HG03439 (cell line): ENCODE results near the gene CFAP100.

ENCODE experiments used
- ATAC-seq: cut with Tn5 transposase; IDR thresholded peaks from one replicate; pipeline ENCODE4 v1.9.1; 2021; ENCODE audit warnings: mild to moderate bottlenecking, moderate library complexity; ENCODE audit not compliant: unreplicated experiment

The CFAP100 gene

DNA sequence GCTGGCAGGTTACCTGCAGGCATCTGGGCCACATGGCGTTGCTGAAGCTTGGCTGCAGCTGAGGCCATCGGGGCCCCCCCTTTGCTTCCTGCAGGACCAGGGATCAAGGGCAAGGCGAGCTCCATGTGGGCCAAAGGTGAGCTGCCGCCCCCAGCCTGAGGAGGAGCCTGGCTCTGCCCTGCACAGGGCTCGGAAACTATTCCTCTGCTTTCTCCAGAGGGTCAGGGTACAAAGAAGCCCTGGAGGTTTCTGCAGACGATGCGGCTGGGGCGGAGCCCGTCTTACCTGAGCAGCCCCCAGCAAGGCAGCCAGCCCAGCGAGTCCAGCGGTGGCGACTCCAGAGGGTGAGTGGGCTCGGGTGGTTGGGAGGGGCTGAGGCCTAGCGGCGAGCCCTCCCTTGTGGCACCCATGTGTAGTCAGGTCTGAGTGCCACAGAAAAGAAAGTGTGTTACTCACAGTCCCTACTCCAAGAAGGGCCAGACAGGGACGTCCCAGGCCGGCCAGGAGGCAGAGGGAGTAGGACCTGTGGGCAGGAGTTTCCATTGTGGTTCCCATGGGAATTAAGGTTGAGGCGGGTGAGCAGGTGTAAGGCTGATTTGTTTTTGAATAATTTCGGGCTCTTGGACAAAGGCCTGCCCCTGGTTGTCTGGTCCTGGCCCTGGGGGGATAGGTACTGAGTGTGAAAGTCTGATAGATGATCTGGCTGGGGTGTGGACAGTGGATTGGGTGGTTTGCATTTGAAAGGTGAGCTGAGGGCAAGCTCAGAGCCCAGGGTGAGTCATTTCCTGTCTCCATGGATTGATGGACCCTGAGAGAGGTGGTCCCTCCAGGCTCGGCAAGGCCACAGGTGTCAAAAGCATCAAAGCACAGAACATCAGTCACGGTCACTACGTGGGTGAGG is 25.4 kb downstream of the CFAP100 start:
- ATAC-seq, result no peak

DNA sequence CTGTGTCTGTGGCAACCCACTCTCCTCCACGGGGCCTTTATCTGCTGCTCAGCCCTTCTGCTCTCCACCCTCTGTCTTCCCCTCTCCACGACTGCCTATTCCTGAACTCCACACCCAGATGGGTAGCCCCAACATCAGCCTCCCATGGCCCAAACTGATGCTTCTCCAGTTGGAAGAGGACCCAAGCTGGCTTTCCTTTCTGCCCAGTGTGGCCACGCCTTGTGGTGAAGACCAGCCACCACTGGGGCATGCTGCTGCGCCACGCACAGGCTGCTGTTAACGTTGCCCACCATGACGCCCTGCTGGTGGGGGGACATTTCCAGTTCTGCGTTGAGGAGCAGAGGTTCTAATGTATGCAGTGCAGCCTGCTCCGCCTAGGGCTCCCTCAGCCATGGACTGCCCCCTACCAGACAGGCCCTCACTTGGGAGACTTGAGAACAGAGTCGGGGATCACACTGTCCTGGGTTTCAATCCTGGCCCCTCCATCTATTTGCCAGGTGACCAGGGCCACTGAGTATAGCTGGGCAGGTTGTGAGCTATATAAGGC is 26.9 kb downstream of the CFAP100 start:
- ATAC-seq, result no peak

DNA sequence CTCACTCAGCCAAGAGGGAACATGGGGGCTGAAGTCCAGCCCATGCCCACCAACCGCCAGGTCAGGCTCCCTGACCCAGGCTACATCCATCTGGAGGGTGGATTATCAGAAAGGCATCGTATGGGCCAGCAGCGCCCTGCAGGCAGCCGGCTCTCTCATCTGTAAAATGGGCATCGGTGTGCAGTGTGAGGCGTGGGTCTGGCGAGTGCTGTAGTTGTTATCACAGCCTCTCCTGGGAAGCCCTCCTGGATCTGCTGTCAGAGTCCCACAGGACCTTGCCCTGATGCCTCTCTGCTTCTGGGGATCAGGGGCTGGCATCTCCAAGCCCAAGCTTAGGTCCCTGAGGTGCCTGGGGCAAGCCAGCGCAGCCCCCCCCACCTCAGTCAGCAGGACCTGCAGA is 27.4 kb downstream of the CFAP100 start:
- ATAC-seq, result no peak

DNA sequence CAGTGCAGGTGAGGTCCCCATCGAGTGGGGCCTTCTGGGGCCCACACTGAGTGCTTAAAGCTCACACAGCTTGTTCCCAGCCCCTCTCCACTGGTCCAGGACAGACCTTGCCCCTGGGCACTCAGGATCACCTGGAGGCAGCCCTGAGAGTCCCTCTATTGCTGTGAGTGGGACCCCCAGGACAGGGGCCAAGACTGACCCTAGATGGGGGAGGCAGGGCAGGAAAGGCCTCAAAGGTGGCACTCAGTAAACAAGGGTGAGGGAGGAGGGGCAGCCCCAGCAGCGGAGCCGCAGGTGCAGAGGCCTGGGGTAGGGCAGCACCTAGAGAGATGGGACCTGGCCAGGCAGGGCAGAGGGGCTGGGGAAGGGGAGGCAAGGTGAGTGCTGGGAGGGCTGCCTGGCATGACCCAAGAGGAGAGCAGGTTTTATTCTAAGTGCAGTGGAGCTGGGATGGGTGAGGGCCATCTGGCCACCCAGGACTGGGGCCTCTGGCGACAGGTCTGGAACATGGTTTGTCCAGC is 27.9 kb downstream of the CFAP100 start:
- no peak for ATAC-seq

DNA sequence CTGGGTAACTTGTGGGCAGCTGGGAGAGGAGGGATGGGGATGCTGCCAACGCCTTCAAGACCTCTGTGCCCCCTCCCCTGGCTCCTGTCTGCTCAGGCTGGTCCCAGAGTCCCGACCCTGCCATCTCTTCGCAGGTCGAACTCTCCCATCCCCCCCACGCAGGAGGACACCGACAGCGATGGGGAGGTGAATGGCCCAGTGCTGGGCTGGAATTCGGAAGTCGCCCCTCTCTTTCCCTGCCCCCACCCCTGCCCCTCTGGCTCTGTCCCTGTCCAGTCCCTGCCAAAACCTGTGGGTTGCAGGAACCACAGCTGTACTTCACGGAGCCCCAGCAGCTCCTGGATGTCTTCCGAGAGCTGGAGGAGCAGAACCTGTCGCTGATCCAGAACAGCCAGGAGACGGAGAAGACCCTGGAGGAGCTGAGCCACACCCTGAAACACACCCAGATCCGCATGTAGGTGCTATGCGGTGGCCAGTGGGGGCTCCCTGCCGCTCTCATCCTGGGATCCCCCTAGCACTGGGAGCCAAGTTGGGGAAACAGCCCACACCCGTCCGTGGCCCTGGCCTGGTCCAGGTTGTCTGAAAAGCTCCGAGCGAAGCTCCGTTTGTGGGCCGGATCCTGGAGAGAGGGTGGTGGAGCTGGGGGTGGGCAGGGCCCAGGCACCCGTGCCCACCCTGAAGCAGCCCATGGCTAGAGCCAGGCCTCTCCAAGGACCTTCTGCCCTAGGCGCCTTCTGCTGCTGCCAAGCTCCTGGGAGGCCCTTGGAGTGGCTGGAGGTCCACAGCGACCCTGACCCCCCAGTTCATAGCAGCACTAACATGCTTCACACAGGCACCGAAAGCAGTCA is 28.7 kb downstream of the CFAP100 start:
- ATAC-seq, result no peak

DNA sequence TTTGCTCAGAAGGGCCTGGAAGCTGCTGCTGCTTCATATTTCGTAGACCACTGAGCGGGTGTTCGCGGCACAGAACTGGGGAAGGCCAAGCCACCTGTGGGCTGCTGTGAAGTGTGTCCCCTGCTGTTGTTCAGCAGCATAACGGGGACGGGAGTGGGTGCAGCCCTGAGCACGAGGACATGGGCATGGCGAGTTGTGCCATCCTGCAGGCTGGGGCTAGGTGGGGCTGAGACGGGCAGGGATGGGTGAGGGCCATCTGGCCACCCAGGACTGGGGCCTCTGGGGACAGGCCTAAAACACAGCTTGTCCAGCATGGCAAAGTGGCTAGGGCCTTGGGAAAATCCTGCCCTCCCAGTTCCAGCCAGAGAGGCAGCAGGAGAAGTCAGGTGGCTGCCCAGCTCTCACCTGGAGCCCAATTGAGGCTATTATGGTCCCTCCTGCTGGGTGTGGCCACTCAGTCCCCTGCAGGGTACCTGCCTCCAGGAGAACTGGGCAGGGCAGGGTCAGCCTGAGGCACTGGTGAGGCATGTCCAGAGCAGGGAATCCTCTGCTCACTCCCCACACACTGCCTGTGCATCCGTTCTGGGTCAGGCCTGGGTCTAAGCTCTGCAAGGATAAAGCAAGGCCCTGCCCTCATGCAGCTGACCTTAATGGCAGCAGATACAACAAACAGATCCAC is 29.5 kb downstream of the CFAP100 start:
- no peak for ATAC-seq

DNA sequence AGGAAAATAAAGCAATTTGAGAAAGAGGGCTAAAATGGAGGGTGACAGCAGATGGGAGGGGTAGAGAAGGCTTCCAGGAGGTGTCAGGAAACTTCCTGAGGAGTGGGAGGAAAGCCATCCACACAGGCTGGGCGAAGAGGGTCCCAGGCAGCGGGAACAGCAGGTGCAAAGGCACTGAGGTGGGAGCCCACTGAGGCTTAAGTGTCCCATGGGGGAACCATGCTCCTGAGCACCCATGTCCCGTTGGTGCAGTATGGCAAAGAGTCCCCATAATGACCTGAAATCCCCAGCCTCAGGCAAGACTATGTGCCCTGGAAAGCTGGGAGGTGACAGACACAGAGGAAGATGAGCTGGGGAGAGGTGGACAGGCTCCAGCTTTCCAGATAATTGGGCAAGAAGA is 30.0 kb downstream of the CFAP100 start:
- no peak for ATAC-seq

DNA sequence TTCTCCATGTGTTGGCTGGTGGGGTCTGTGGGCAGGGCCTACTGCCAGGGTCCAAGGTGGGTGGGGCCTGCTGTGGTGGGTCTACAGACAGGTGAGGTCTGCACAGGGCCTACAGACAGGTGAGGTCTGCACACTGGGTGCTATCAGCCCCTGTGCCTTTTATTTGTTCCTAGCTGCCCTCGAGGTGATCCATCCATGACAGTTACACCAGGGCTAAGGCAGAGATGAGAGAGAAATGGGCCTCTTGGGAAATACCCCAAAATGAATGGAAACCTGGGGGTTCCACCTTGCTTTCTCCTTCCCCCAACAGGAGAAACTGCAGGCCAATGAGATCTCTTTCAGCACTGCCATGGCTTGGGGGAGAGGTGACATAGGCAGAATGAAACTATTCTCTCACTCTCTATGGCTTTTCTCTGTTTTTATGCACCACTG is 36.4 kb downstream of the CFAP100 start:
- ATAC-seq, result peak; percentile 58

DNA sequence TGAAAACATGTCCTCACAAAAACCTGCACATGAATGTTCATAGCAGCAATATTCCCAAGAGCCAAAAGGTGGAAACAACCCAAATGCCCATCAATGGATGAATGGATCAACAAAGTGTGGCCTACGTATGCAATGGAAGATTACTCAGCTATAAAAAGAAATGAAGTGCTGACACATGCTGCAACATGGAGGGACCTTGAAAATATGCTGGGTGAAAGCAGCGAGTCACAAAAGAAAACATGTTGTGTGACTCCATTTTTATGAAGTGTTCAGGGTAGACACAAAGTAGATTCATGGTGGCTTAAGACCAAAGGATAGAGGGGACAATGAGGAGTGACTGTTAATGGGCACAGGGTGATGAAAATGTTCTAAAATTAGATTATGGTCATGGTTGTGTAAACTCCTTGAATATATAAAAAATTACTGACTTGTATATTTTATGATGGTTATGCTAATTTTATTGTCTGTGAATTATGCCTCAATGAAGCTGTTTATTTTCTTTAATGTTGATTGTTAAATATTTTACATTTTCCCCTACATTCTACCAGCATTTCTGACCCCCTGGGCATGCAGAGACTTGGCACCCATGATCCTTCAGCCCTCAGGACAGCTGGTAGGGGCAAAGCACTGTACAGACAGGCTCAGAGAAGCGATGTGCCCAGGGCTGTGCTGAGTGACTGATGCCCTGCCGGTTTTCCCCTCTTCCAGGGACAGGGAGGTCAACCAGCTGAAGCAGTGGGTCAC is 37.8 kb downstream of the CFAP100 start:
- no peak for ATAC-seq

DNA sequence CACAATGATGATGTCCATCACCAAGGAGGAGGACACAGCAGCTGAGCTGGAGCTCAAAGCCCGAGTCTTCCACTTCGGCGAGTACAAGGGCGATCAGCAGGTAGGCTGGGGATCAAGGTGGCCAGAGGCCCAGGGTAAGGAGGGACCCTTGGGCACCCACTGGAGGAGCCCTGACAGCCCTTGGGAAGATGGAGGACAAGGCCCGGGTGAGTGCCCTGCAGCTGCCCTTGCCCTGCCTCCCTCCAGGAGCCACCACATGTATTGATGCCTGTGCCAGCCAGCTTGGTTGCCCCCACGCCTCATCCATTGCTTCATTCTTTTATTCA is 38.4 kb downstream of the CFAP100 start:
- no peak for ATAC-seq

DNA sequence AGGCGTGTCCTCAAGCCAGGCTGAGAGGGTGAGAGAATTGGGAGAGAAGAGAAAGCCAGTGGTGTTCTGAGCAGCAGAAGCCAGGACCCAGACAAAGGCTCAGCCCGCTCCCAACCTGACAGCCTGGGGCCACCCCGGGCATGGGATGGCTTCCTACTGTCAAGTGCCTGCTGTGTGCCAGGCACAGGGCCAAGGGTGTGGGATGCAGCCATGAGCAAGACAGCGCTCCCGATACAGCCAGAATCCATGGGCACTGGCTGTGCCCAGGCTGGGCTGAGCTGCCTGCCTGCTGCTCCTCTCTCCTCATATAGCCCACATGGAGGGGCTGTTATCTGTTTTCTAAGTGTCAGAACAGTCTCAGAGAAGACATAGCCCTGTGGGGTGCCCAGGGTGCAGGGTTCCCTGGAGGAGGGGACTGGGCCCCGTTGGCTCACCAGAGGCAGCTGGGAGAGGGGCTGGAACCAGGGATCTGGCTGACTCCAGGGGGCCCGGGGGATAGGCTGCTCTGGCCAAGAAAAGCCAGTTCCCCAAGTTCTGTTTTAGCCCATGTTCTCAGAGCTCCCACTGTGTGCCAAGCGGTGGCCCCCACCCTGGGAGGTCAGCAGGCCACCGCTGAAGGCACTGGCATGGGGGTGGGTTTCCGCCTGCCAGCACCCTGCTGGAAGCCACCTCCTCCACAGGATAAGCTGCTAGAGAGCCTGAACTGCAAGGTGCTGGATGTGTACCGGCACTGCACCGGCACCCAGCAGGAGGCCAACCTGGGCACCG is 39.0 kb downstream of the CFAP100 start:
- no peak for ATAC-seq

DNA sequence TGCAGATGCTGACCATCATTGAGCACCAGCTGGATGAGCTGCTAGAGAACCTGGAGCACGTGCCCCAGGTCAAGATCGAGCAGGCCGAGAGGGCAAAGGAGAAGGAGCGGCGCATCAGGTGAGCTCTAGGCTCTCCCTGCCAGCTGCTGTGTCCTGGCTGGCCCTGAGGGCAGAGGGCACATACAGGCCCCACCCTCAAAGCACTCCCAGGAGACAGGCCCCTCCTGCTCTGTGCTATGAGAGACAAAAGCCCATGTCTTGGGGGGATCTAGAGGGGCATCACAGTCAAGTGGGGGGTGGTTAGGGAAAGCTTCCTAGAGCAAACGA is 39.5 kb downstream of the CFAP100 start:
- no peak for ATAC-seq

DNA sequence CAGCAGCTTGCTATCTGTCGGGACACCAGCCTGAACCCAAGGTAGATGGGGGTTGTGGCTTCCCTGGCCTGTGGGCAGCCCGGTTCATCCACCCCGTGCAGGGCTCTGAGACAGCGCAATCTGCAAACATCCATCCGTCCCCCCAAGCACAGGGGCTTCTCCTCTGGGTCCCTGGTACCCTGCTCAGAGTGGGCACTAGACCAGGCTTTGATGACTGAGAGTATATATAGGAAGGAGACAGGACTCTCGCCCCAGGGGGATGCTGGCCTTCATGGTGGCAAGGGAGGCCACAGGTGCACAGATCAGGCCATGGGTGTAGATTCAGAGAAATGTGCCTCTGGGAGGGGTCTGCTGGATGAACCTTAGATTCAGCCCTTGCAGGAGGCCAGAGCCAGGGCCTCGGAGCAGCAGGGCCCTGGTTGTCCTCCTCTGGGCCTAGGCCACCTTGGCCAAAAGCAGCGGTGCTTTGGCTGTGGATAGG is 40.3 kb downstream of the CFAP100 start:
- ATAC-seq, result no peak

DNA sequence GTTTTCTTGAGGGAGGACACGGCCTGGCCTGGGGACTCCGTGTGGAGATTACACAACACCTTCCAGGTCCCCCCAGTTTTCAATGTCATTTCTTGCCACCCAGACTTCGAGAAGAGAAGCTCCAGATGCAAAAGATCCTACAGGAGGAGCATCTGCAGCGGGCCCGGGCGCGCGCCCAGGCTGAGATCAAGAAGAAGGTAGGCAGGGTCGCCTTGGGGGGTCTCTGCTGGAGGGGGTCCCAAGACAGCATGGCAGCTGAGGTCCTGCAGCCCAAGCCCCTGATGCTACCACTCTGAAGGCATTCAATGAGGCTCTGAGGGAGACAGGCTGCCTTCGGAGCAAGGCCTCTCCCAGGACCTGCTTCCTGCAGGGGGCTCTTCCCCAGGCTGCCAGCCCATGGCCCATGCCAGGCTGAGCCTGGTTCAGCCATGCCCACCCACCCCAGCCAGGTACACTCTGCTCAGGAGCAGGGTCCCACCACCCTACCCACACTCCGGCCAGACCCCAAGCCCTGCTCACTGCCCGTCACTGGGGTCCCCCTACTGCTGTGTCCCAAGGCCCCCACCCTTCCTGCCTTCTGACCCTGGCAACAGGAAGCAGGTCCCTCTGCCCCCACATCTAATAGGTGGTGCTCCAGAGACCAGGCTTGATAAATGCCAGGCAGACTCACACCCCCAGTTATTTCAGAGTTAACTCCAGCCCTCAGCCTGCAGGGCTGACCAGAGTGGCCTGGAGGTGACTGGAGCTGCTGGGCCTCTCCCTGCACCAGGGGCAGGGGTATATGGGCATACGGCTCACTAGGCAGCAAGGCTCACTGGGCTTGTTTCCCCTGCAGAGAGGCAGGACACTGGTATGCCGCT is 41.0 kb downstream of the CFAP100 start:
- ATAC-seq, result no peak

DNA sequence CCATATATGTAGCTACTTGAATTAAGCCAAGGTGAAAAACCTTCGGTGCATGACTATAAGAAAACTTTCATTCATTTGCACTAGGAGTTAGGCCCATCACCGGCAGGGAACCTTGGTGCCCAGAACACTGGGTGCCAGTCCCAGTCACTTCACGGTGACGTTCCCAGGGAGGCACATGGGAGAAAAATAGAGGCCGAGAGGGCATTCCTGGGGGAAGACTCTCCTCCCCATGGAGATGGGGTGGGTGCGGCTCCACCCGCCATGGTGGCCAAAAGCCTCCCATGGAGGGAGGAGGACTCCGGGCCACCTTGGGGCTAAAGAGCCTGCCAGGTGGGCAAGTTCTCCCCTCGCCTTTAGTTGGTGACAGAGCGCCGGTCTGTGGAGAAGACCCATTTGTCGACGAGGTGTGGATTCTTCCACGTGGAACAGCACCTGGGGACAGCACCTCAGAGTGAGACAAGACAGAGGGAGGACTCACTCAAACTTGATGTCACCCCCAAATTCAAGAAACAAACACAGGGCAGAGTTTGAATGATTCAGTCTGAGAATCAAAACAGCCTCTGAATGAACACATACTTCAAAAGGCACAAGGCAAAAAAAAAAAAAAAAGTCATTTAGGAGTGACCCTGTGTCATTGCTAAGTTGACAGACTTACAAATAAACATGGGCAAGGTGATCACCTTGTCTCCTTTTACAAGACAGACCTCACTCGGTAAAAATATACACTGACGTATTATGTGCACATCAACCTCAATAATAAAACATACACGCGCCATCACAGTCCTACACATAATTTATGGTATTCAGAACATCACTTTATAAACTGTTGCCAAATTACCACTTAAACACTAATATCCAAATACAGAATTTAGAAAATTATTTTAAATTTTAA is 42.4 kb downstream of the CFAP100 start:
- ATAC-seq, result no peak

DNA sequence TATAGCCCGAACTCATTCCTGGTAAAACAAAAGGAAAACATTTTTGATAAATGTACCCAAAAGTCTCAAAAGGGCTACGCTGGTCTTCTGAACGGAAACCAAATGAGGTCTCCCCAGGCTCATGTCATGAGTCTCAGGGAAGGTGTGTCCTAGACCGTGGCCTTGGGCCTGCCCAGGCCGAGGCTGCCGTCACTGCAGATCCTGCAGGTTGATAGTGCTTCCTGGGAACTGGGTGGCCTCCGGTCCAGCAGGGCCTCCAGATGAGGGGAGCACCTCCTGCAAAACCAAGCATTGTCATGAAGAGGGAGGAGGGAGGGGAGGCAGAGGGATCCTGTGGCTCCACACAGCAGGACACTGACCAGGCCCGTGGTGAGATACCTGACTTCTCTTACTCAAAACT is 43.5 kb downstream of the CFAP100 start:
- no peak for ATAC-seq

DNA sequence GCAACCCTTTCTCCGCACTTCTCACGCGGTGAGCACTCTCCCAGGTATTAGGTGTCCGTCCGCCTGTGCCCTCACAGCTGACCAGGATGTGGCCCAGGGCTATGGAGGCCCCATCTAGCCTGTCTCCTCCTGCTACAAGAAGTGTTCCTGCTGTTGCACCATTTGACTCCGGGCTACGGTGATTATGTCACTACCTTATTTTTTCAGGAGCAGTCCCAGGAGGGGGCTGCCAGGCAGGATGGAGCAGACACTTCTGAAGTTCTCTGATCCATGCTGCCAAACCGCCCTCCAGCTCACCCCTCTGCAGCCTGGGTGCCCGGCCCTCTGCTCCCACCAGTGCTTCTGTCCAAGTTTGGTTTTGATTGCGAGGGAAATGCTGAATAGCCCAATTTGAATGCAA is 44.0 kb downstream of the CFAP100 start:
- no peak for ATAC-seq
